Measurements from ENCODE around the gene TAF9.
A peak's percentile ranks its signal among the peaks of the same experiment; 100 is the strongest.
"Not testable (repeated sequence)": the region's sequence is repeated elsewhere in the genome, so short reads cannot be mapped to it uniquely, and the experiment has no call there.

TAF9 gene

GRCh38 chr5:69372394-69372793 is 3.1 kb upstream of the TAF9 start:
- Histone ChIP-seq H3K9me3 (no peaks in the 10 kb centered on the region), H3K4me1 (peaks cover 34% of the 10 kb centered on the region), H3K27me3 (no peaks in the 10 kb centered on the region), H3K27ac (no peak overlapping the region), H3K9ac (no peak overlapping the region), H3K36me3 (peaks cover 33% of the 10 kb centered on the region), H3K4me2 (no peak overlapping the region), H3K4me3 (no peak overlapping the region), H4K20me1 (peaks cover 7% of the 10 kb centered on the region)
- TF ChIP-seq Cebpa-rat (IDR thresholded peaks at IDR 0.05), result no peak

- peaks cover 28% of the 10 kb centered on the region for H4K20me1 ChIP-seq
These were observed 1.0 kb upstream of the TAF9 start for GRCh38 chr5:69370335-69370734.

GRCh38 chr5:69368458-69369339 is 621 bp downstream of the TAF9 start:
- Histone ChIP-seq H3K4me2 (peak overlapping the region; percentile 70), H3K4me3 (peak overlapping the region; percentile 74), H3K27me3 (no peaks in the 10 kb centered on the region), H3K9ac (peak overlapping the region; percentile 96), H3K9me3 (no peaks in the 10 kb centered on the region), H3K4me1 (peaks cover 37% of the 10 kb centered on the region), H3K27ac (peak overlapping the region; percentile 99), H4K20me1 (peaks cover 44% of the 10 kb centered on the region), H3K36me3 (peaks cover 37% of the 10 kb centered on the region)
- no peak for TF ChIP-seq Cebpa-rat (IDR thresholded peaks at IDR 0.05)

More at GRCh38 chr5:69370335-69370734, 1.0 kb upstream of the TAF9 start:
- H3K27ac ChIP-seq, H3K27me3 ChIP-seq, H3K9me3 ChIP-seq: not testable (repeated sequence)
- Histone ChIP-seq H3K4me1 (peaks cover 37% of the 10 kb centered on the region), H3K36me3 (peaks cover 35% of the 10 kb centered on the region), H3K4me2 (peak overlapping the region; percentile 89), H3K9ac (peak overlapping the region; percentile 96), H3K4me3 (peak overlapping the region; percentile 74)

- H3K27me3 ChIP-seq, result no peaks in the 10 kb centered on the region
- H3K9me3 ChIP-seq, result no peaks in the 10 kb centered on the region
- H3K4me1 ChIP-seq, result peaks cover 37% of the 10 kb centered on the region
These were observed 1.5 kb downstream of the TAF9 start for GRCh38 chr5:69367697-69368279.

GRCh38 chr5:69364850-69365249 is 4.5 kb downstream of the TAF9 start:
- Histone ChIP-seq H3K9ac (no peak overlapping the region), H3K9me3 (no peaks in the 10 kb centered on the region), H3K27ac (no peak overlapping the region), H3K4me3 (no peak overlapping the region), H3K4me1 (peaks cover 12% of the 10 kb centered on the region), H3K36me3 (peaks cover 75% of the 10 kb centered on the region), H3K27me3 (no peaks in the 10 kb centered on the region), H3K4me2 (no peak overlapping the region), H4K20me1 (peaks cover 74% of the 10 kb centered on the region)
- TF ChIP-seq Cebpa-rat (IDR thresholded peaks at IDR 0.05), result no peak

More at GRCh38 chr5:69367697-69368279, 1.5 kb downstream of the TAF9 start:
- peak overlapping the region; percentile 74 for H3K4me3 ChIP-seq
- no peak for TF ChIP-seq Cebpa-rat (IDR thresholded peaks at IDR 0.05)
- H3K27ac ChIP-seq, result peak overlapping the region; percentile 99; the same call in 1 of the 2 replicates
- H3K36me3 ChIP-seq, result peaks cover 46% of the 10 kb centered on the region
- peak overlapping the region; percentile 70 for H3K4me2 ChIP-seq
- H4K20me1 ChIP-seq, result peaks cover 53% of the 10 kb centered on the region
- peak overlapping the region; percentile 96 for H3K9ac ChIP-seq

GRCh38 chr5:69364414-69364813 is 4.9 kb downstream of the TAF9 start:
- no peak overlapping the region for H3K4me2 ChIP-seq
- TF ChIP-seq Cebpa-rat (IDR thresholded peaks at IDR 0.05), result no peak
- H3K9ac ChIP-seq, result no peak overlapping the region
- H3K4me1 ChIP-seq, result peaks cover 12% of the 10 kb centered on the region
- H3K4me3 ChIP-seq, result no peak overlapping the region
- H4K20me1 ChIP-seq, result peaks cover 79% of the 10 kb centered on the region
- peaks cover 79% of the 10 kb centered on the region for H3K36me3 ChIP-seq
- H3K27ac ChIP-seq, result no peak overlapping the region
- H3K27me3 ChIP-seq, result no peaks in the 10 kb centered on the region
- no peaks in the 10 kb centered on the region for H3K9me3 ChIP-seq

GRCh38 chr5:69360442-69360841 is 8.9 kb downstream of the TAF9 start:
- Histone ChIP-seq H3K9me3 (no peaks in the 10 kb centered on the region), H3K4me2 (no peak overlapping the region), H3K4me3 (no peak overlapping the region), H4K20me1 (peaks cover 80% of the 10 kb centered on the region), H3K27ac (no peak overlapping the region), H3K4me1 (peaks cover 12% of the 10 kb centered on the region), H3K27me3 (no peaks in the 10 kb centered on the region), H3K36me3 (peaks cover 76% of the 10 kb centered on the region), H3K9ac (no peak overlapping the region)
- no peak for TF ChIP-seq Cebpa-rat (IDR thresholded peaks at IDR 0.05)

- Histone ChIP-seq H4K20me1 (peaks cover 72% of the 10 kb centered on the region), H3K4me3 (no peak overlapping the region), H3K4me1 (peaks cover 12% of the 10 kb centered on the region), H3K27ac (no peak overlapping the region), H3K36me3 (peaks cover 76% of the 10 kb centered on the region), H3K9me3 (no peaks in the 10 kb centered on the region), H3K9ac (no peak overlapping the region), H3K27me3 (no peaks in the 10 kb centered on the region), H3K4me2 (no peak overlapping the region)
- no peak for TF ChIP-seq Cebpa-rat (IDR thresholded peaks at IDR 0.05)
These were observed 9.6 kb downstream of the TAF9 start for GRCh38 chr5:69359699-69360098.

GRCh38 chr5:69350664-69351063 is 18.7 kb downstream of the TAF9 start:
- Histone ChIP-seq H3K9ac (no peak overlapping the region), H3K9me3 (no peaks in the 10 kb centered on the region), H3K4me1 (no peaks in the 10 kb centered on the region), H3K4me2 (no peak overlapping the region), H3K4me3 (no peak overlapping the region), H4K20me1 (no peaks in the 10 kb centered on the region; the same call in 1 of the 2 replicates), H3K27me3 (no peaks in the 10 kb centered on the region), H3K27ac (no peak overlapping the region), H3K36me3 (peaks cover 59% of the 10 kb centered on the region)
- no peak for TF ChIP-seq Cebpa-rat (IDR thresholded peaks at IDR 0.05)

GRCh38 chr5:69343083-69343482 is 26.2 kb downstream of the TAF9 start:
- Histone ChIP-seq H3K4me1 (no peaks in the 10 kb centered on the region), H3K27me3 (no peaks in the 10 kb centered on the region), H3K4me3 (no peak overlapping the region), H3K9me3 (0 out of 2 replicates have a peak, but pooled peaks cover 3% of the 10 kb centered on the region), H3K36me3 (no peaks in the 10 kb centered on the region), H4K20me1 (no peaks in the 10 kb centered on the region), H3K9ac (no peak overlapping the region), H3K4me2 (no peak overlapping the region), H3K27ac (no peak overlapping the region)
- no peak for TF ChIP-seq Cebpa-rat (IDR thresholded peaks at IDR 0.05)

Measured in BLaER1 (cell line).